KOPT-K1 (cell line): Measurements from ENCODE around the gene BASP1.
"Not testable (repeated sequence)": the region's sequence is repeated elsewhere in the genome, so short reads cannot be mapped to it uniquely, and the experiment has no call there.

ENCODE experiments used
- H3K27ac ChIP-seq: fragments of 200-600 bp; sonication (generic); 2 replicates; pipeline ENCODE4 v1.5.1; 2016; ENCODE audit warnings: antibody characterized with exemption, mild to moderate bottlenecking, low read depth, low read length; ENCODE audit not compliant: poor library complexity, severe bottlenecking
- H3K36me3 ChIP-seq: fragments of 200-600 bp; sonication (generic); 2 replicates; pipeline ENCODE4 v1.5.1; 2017; ENCODE audit warnings: antibody characterized with exemption, mild to moderate bottlenecking, low read length, moderate library complexity; ENCODE audit not compliant: insufficient read depth
- H3K9me3 ChIP-seq: fragments of 200-600 bp; sonication (generic); 2 replicates; pipeline ENCODE4 v1.5.1; 2017; ENCODE audit warnings: antibody characterized with exemption, low read length, mild to moderate bottlenecking; ENCODE audit not compliant: insufficient read depth, poor library complexity, severe bottlenecking

BASP1 gene

GRCh38 chr5:17317473-17317872 is 100.0 kb downstream of the BASP1 start:
- H3K27ac ChIP-seq, result no peak overlapping the region
- H3K36me3 ChIP-seq, result no peaks in the 10 kb centered on the region
- no peaks in the 10 kb centered on the region for H3K9me3 ChIP-seq

GRCh38 chr5:17319095-17319494 is 101.7 kb downstream of the BASP1 start:
- not testable (repeated sequence) for H3K9me3 ChIP-seq, H3K27ac ChIP-seq, H3K36me3 ChIP-seq

- H3K27ac ChIP-seq, result no peak overlapping the region
These were observed 108.6 kb downstream of the BASP1 start for GRCh38 chr5:17325770-17326599.

More at GRCh38 chr5:17325770-17326599, 108.6 kb downstream of the BASP1 start:
- Histone ChIP-seq H3K36me3 (no peaks in the 10 kb centered on the region), H3K9me3 (no peaks in the 10 kb centered on the region)
